HepG2 (cell line): ENCODE data around the gene ZMYND8. TPM values are rescaled to one million over a fixed set of nuclear protein-coding genes. Genes with fewer than 3 reads are reported as not detected.

Experiments
- AKAP8 ChIP-seq: sonication (generic); formaldehyde crosslinking; IDR thresholded peaks from 2 replicates; pipeline ENCODE4 v1.5.1; 2020; ENCODE audit warnings: mild to moderate bottlenecking, missing genetic modification reagents
- JUN ChIP-seq: sonication (generic); formaldehyde crosslinking; IDR thresholded peaks from 2 replicates; pipeline ENCODE4 v1.4.0; 2020; ENCODE audit warnings: mild to moderate bottlenecking, missing genetic modification reagents
- KDM2A ChIP-seq: sonication (generic); formaldehyde crosslinking; IDR thresholded peaks from 2 replicates; pipeline ENCODE4 v1.4.0; 2020; ENCODE audit warnings: low read depth, missing genetic modification reagents, borderline replicate concordance
- NFYB ChIP-seq: sonication (generic); formaldehyde crosslinking; IDR thresholded peaks from 2 replicates; pipeline ENCODE4 v1.4.0; 2020; ENCODE audit warnings: missing genetic modification reagents
- ZNF230 ChIP-seq: sonication (generic); formaldehyde crosslinking; IDR thresholded peaks from 2 replicates; pipeline ENCODE4 v1.4.0; 2020; ENCODE audit warnings: mild to moderate bottlenecking, missing genetic modification reagents
- ZNF615 ChIP-seq: sonication (generic); formaldehyde crosslinking; IDR thresholded peaks from 2 replicates; pipeline ENCODE4 v1.5.0; 2020; ENCODE audit warnings: mild to moderate bottlenecking, missing genetic modification reagents, borderline replicate concordance
- polyA plus RNA-seq, 8 experiments: library from polyadenylated mRNA; depleted of rRNA in 3 of 8; stranded (reverse) in 7 of 8; unstranded in 1 of 8; fragments of >200 nt; fragmentation: Illumina TruSeq in 4 of 8; extraction: Trizol in 4 of 8; gene quantifications; 2 replicates each; pipeline versions ENCODE4 v1.2.1 to v1.2.3, GENCODE V29; 2011 to 2016; ENCODE audit warnings: low read depth in 4 of 8, missing spikeins in 1 of 8, mixed read lengths in 1 of 8; ENCODE audit not compliant: insufficient read depth in 1 of 8
- total RNA-seq, 5 experiments: library from RNA; depleted of rRNA; stranded (reverse); fragments of >200 nt; fragmentation: Illumina TruSeq; extraction: Trizol; gene quantifications; 2 replicates each; pipeline ENCODE4 v1.2.3, GENCODE V29; 2016; ENCODE audit warnings: low read depth in 1 of 5
- TF ChIP-seq, protein P1 (sequence below): sonication (generic); formaldehyde crosslinking; IDR thresholded peaks from 2 replicates; pipeline ENCODE4 v1.4.0; 2020; ENCODE audit warnings: missing genetic modification reagents
- TF ChIP-seq, protein P2 (sequence below), 2 experiments: fragments of 450-650 bp in 1 of 2; sonication (generic) in 1 of 2; formaldehyde crosslinking in 1 of 2; IDR thresholded peaks; 2 replicates each; pipeline versions ENCODE4 v1.6.1 to v1.8.0; 2016 to 2022; ENCODE audit warnings: antibody characterized with exemption in 1 of 2, mild to moderate bottlenecking in 1 of 2, missing genetic modification reagents in 1 of 2
- TF ChIP-seq, protein P3 (sequence below): sonication (generic); formaldehyde crosslinking; IDR thresholded peaks from 2 replicates; pipeline ENCODE4 v1.4.0; 2020; ENCODE audit warnings: missing genetic modification reagents, borderline replicate concordance
- TF ChIP-seq, protein P4 (sequence below): sonication (generic); formaldehyde crosslinking; IDR thresholded peaks from 2 replicates; pipeline ENCODE4; 2020; ENCODE audit warnings: missing genetic modification reagents, mild to moderate bottlenecking, borderline replicate concordance

ZMYND8 gene
- total and polyA plus RNA-seq, 2 of the 13 experiments (the other 11 are each of a cell fraction or from before 2014, with no cell fraction given), result 53.9 to 84.7 TPM

DNA sequence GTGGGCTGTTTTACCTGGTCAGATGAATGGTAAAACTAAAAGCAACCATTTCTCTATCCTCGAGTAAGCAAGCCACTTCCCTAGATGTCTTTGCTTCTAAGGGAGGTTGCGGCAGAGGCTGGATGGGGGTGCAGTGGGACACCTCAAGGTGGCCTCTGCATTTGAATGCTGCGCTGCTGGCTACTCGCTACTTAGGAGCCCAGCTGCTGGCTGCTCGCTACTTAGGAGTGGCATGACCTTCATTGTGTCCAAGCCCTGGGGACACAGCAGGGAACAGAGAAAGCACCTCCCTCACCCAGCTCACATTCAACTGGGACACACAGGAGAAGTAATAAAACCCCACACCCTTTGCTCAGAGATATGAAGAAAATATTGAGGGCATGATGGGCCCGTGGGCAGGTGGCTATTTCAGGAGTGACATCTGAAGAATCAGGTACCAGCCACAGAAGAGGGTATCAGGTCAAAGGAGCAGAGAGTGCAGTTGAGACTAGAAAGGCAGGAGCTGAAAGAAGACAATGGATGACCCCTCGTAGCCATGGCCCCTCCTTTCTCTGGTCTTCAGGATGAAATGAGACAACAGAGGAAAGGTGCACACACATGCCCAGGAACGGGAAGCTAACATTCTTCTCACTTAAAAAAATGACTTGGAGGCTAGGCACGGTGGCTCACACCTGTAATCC lies 149.4 kb downstream of the ZMYND8 start (continued):
- TF ChIP-seq, protein P1, sequence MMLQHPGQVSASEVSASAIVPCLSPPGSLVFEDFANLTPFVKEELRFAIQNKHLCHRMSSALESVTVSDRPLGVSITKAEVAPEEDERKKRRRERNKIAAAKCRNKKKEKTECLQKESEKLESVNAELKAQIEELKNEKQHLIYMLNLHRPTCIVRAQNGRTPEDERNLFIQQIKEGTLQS (CRISPR knock-in tag), result no peak
- TF ChIP-seq AKAP8 (CRISPR knock-in tag), result 0 out of 2 replicates have a peak, but pooled peaks have one; percentile 35
- TF ChIP-seq ZNF230 (CRISPR knock-in tag), result no peak
- no peak for TF ChIP-seq JUN
- 0 out of 2 replicates have a peak, but pooled peaks have one; percentile 11 for TF ChIP-seq KDM2A
- TF ChIP-seq, protein P2, sequence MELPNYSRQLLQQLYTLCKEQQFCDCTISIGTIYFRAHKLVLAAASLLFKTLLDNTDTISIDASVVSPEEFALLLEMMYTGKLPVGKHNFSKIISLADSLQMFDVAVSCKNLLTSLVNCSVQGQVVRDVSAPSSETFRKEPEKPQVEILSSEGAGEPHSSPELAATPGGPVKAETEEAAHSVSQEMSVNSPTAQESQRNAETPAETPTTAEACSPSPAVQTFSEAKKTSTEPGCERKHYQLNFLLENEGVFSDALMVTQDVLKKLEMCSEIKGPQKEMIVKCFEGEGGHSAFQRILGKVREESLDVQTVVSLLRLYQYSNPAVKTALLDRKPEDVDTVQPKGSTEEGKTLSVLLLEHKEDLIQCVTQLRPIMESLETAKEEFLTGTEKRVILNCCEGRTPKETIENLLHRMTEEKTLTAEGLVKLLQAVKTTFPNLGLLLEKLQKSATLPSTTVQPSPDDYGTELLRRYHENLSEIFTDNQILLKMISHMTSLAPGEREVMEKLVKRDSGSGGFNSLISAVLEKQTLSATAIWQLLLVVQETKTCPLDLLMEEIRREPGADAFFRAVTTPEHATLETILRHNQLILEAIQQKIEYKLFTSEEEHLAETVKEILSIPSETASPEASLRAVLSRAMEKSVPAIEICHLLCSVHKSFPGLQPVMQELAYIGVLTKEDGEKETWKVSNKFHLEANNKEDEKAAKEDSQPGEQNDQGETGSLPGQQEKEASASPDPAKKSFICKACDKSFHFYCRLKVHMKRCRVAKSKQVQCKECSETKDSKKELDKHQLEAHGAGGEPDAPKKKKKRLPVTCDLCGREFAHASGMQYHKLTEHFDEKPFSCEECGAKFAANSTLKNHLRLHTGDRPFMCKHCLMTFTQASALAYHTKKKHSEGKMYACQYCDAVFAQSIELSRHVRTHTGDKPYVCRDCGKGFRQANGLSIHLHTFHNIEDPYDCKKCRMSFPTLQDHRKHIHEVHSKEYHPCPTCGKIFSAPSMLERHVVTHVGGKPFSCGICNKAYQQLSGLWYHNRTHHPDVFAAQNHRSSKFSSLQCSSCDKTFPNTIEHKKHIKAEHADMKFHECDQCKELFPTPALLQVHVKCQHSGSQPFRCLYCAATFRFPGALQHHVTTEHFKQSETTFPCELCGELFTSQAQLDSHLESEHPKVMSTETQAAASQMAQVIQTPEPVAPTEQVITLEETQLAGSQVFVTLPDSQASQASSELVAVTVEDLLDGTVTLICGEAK (IDR thresholded peaks at IDR 0.05), result no peak
- TF ChIP-seq, protein P2 (CRISPR knock-in tag; IDR thresholded peaks at IDR 0.05), result 0 out of 2 replicates have a peak, but pooled peaks have one; percentile 20
- TF ChIP-seq, protein P3, sequence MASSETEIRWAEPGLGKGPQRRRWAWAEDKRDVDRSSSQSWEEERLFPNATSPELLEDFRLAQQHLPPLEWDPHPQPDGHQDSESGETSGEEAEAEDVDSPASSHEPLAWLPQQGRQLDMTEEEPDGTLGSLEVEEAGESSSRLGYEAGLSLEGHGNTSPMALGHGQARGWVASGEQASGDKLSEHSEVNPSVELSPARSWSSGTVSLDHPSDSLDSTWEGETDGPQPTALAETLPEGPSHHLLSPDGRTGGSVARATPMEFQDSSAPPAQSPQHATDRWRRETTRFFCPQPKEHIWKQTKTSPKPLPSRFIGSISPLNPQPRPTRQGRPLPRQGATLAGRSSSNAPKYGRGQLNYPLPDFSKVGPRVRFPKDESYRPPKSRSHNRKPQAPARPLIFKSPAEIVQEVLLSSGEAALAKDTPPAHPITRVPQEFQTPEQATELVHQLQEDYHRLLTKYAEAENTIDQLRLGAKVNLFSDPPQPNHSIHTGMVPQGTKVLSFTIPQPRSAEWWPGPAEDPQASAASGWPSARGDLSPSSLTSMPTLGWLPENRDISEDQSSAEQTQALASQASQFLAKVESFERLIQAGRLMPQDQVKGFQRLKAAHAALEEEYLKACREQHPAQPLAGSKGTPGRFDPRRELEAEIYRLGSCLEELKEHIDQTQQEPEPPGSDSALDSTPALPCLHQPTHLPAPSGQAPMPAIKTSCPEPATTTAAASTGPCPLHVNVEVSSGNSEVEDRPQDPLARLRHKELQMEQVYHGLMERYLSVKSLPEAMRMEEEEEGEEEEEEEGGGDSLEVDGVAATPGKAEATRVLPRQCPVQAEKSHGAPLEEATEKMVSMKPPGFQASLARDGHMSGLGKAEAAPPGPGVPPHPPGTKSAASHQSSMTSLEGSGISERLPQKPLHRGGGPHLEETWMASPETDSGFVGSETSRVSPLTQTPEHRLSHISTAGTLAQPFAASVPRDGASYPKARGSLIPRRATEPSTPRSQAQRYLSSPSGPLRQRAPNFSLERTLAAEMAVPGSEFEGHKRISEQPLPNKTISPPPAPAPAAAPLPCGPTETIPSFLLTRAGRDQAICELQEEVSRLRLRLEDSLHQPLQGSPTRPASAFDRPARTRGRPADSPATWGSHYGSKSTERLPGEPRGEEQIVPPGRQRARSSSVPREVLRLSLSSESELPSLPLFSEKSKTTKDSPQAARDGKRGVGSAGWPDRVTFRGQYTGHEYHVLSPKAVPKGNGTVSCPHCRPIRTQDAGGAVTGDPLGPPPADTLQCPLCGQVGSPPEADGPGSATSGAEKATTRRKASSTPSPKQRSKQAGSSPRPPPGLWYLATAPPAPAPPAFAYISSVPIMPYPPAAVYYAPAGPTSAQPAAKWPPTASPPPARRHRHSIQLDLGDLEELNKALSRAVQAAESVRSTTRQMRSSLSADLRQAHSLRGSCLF (CRISPR knock-in tag), result no peak
- no peak for TF ChIP-seq NFYB (CRISPR knock-in tag)
- TF ChIP-seq, protein P4, sequence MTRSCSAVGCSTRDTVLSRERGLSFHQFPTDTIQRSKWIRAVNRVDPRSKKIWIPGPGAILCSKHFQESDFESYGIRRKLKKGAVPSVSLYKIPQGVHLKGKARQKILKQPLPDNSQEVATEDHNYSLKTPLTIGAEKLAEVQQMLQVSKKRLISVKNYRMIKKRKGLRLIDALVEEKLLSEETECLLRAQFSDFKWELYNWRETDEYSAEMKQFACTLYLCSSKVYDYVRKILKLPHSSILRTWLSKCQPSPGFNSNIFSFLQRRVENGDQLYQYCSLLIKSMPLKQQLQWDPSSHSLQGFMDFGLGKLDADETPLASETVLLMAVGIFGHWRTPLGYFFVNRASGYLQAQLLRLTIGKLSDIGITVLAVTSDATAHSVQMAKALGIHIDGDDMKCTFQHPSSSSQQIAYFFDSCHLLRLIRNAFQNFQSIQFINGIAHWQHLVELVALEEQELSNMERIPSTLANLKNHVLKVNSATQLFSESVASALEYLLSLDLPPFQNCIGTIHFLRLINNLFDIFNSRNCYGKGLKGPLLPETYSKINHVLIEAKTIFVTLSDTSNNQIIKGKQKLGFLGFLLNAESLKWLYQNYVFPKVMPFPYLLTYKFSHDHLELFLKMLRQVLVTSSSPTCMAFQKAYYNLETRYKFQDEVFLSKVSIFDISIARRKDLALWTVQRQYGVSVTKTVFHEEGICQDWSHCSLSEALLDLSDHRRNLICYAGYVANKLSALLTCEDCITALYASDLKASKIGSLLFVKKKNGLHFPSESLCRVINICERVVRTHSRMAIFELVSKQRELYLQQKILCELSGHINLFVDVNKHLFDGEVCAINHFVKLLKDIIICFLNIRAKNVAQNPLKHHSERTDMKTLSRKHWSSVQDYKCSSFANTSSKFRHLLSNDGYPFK (CRISPR knock-in tag), result no peak
- 0 out of 2 replicates have a peak, but pooled peaks have one; percentile 65 for TF ChIP-seq ZNF615
